ENCODE measurements around the gene DHRSX. TPM values are rescaled to one million over a fixed set of nuclear protein-coding genes. Genes with fewer than 3 reads are reported as not detected.

Gene DHRSX
- total RNA-seq, 4 donors from 2014 or later = 4.4 to 23.8 (median 11.3) TPM

DNA sequence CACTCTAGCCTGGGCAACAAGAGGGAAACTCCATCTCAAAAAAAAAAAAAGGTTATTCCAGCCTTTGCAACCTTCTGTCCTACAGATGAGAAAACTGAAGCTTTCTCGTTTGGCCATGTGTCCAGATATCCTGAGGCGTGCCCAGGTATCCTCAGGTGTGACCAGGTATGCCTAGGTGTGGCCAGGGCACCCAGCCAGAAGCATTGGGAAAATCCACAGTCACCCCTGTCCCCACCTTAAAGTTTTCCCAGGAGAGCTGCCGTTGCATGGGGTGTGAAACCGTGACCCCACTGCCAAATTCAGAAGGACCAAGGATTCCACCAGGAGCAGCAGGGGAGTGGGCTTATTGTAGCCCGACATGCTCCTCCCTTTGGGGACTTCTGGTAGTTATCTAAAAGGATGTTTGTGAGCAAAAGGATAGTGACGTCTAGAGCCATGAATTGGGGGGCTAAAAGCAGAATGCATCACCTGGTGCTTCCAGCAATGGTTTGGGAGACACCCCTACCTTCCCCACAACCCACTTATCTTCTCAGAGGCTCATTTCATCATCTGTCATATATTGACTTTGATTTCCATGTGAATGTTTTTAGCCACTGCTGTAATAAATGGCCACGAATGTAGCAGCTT, 4.0 kb upstream of the DHRSX start:
- Histone ChIP-seq H3K27me3 (no peaks in the 10 kb centered on the region), H3K9me3 (no peaks in the 10 kb centered on the region), H3K4me1 (no peaks in the 10 kb centered on the region), H3K27ac (no peak overlapping the region), H3K36me3 (no peaks in the 10 kb centered on the region), H3K4me3 (no peak overlapping the region)
- intact Hi-C loops (cut with DNase I; ENCODE audit: low total_unique reads) = no loop called here
- no peak for TF ChIP-seq POLR2A (IDR thresholded peaks at IDR 0.05)
- TF ChIP-seq, protein P1, sequence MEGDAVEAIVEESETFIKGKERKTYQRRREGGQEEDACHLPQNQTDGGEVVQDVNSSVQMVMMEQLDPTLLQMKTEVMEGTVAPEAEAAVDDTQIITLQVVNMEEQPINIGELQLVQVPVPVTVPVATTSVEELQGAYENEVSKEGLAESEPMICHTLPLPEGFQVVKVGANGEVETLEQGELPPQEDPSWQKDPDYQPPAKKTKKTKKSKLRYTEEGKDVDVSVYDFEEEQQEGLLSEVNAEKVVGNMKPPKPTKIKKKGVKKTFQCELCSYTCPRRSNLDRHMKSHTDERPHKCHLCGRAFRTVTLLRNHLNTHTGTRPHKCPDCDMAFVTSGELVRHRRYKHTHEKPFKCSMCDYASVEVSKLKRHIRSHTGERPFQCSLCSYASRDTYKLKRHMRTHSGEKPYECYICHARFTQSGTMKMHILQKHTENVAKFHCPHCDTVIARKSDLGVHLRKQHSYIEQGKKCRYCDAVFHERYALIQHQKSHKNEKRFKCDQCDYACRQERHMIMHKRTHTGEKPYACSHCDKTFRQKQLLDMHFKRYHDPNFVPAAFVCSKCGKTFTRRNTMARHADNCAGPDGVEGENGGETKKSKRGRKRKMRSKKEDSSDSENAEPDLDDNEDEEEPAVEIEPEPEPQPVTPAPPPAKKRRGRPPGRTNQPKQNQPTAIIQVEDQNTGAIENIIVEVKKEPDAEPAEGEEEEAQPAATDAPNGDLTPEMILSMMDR (IDR thresholded peaks at IDR 0.05) = no peak
- DNase-seq = no peak

DNA sequence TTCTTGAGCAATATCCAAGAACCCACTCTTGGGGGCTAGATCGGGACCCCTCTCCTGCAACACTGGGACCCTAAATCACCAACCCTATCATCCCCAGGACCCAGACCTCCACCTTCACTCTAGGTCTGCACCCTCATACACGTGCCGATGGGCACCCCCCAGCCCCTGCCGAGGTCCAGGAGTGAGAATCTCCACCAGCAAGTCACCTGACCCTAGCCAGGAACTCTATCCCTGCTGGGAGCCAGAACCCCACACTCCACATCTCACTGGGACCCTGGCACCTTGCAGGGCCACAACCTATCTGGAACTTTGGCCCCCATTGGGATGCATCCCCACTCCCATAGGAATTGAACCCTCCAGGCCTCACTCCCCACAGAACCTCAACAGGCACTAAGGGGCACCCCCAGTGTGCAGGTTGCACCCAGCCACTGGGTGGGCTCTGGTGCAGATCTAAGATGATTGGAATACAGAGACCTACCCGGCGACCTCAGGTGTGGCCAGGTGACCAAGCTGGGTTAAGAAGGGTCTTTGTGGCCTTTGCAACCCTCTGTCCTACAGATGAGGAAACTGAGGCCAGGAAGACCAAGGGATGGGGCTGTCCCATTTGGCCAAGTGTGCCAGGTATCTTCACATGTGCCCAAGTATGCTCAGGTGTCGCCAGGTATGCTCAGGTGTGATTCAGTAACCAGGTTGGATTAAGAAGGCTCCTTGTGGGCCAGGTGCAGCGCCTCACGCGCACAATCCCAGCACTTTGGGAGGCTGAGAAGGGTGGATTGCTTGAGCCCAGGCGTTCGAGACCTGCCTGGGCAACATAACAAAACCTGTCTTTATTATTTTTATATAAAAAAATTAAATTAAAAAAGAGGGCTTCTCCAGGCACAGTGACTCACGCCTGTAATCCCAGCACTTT, 3.1 kb upstream of the DHRSX start:
- H3K27me3 ChIP-seq = no peaks in the 10 kb centered on the region

DNA sequence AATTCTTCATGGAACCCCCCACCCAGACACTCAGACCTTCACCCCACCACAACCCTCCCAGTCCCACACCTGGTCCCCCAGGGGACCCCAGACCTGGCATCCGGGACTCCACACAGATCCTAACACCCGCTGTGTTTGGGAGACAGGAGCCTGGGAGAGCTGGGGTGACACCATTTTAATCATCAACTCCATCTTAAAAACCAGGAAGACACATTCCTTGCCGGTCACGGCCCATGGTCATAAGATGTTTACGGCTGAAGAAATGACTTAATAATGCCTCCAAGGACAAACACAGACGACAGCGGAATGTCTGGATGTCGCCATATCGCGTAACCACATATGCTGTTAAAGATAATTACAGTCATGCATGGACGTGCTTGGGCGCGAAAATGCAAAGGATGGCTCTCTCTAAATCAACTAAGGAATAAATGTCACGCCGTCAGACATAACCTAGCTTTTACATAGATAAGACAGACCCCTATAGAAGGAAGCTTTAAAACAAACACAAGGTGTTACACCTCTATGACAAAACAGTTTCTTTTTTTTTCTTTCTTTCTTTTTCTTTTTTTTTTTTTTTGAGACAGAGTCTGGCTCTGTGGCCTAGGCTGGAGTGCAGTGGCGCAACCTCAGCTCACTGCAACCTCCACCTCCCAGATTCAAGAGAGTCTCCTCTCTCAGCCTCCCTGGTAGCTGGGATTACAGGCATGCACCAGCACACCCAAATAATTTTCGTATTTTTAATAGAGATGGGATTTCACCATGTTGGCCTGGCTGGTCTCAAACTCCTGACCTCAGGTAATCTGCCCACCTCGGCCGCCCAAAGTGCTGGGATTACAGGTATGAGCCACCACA, 2.1 kb upstream of the DHRSX start:
- H3K36me3 ChIP-seq = no peaks in the 10 kb centered on the region
- TF ChIP-seq POLR2A (IDR thresholded peaks at IDR 0.05) = no peak
- TF ChIP-seq, protein P1 (IDR thresholded peaks at IDR 0.05) = no peak
- no peak overlapping the region for H3K4me3 ChIP-seq
- H3K4me1 ChIP-seq = no peaks in the 10 kb centered on the region
- intact Hi-C loops (cut with DNase I; ENCODE audit: low total_unique reads) = no loop called here
- no peak for DNase-seq
- no peak overlapping the region for H3K27ac ChIP-seq
- no peaks in the 10 kb centered on the region for H3K9me3 ChIP-seq
- H3K27me3 ChIP-seq = no peaks in the 10 kb centered on the region

More for the DNA sequence above, 3.1 kb upstream of the DHRSX start:
- TF ChIP-seq, protein P1 (IDR thresholded peaks at IDR 0.05) = no peak
- no peak for TF ChIP-seq POLR2A (IDR thresholded peaks at IDR 0.05)
- H3K36me3 ChIP-seq = no peaks in the 10 kb centered on the region
- no peaks in the 10 kb centered on the region for H3K4me1 ChIP-seq
- no peak for DNase-seq
- intact Hi-C loops (cut with DNase I; ENCODE audit: low total_unique reads) = no loop called here
- no peak overlapping the region for H3K4me3 ChIP-seq
- no peak overlapping the region for H3K27ac ChIP-seq
- no peaks in the 10 kb centered on the region for H3K9me3 ChIP-seq

DNA sequence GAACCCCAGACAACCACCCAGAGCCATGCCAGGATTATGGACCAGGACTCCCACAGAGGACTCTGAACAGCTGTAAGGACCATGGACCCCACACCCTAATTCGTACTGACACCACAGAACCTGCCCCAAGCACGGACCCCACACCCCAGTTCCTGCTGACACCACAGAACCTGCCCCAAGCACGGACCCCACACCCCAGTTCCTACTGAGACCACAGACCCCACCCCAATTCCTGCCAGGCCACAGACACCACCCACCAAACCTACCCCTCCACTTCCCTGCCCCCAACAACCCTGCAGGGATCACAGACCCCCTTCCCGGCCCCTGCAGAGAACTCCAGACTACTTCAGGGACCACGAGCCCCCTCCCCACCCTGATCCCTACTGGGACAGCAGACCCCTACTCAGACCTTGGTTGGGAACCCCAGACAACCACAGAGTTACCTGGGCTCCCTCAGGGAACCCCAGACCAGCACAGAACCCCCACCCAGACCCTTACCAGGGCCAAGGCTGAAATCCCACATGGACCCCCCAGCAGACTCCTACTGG, 1.4 kb upstream of the DHRSX start:
- DNase-seq = no peak
- intact Hi-C loops (cut with DNase I; ENCODE audit: low total_unique reads) = no loop called here

More for the DNA sequence above, 1.4 kb upstream of the DHRSX start:
- H3K36me3 ChIP-seq = no peaks in the 10 kb centered on the region
- H3K9me3 ChIP-seq = no peaks in the 10 kb centered on the region
- no peaks in the 10 kb centered on the region for H3K4me1 ChIP-seq
- TF ChIP-seq POLR2A (IDR thresholded peaks at IDR 0.05) = no peak
- TF ChIP-seq, protein P1 (IDR thresholded peaks at IDR 0.05) = no peak
- no peak overlapping the region for H3K27ac ChIP-seq
- no peaks in the 10 kb centered on the region for H3K27me3 ChIP-seq
- no peak overlapping the region for H3K4me3 ChIP-seq
